ENCODE data around the gene TMC6. TPM values are rescaled to one million over a fixed set of nuclear protein-coding genes. Genes with fewer than 3 reads are reported as not detected.
"Not testable (repeated sequence)": the region's sequence is repeated elsewhere in the genome, so short reads cannot be mapped to it uniquely, and the experiment has no call there.

The TMC6 gene
- total RNA-seq, 2 donors from 2014 or later = 36.1 to 65.2 TPM

- Histone ChIP-seq H3K4me1 (replicated peaks) (peaks cover 18% of the 10 kb centered on the region), H3K4me3 (no peak overlapping the region), H3K27ac (peak overlapping the region; percentile 76 to 95), H3K27me3 (replicated peaks; ENCODE audit: insufficient read depth) (no peaks in the 10 kb centered on the region), H3K36me3 (peaks cover 0 to 6% of the 10 kb centered on the region in 2 donors), H3K9me3 (no peaks in the 10 kb centered on the region)
- 41% methylated on average over 6 of the region's 15 CpGs for WGBS
- TF ChIP-seq POLR2A (IDR thresholded peaks at IDR 0.05) (peak; percentile 38), POLR2AphosphoS5 (IDR thresholded peaks at IDR 0.05) (peak; percentile 76)
- TF ChIP-seq, protein P1, sequence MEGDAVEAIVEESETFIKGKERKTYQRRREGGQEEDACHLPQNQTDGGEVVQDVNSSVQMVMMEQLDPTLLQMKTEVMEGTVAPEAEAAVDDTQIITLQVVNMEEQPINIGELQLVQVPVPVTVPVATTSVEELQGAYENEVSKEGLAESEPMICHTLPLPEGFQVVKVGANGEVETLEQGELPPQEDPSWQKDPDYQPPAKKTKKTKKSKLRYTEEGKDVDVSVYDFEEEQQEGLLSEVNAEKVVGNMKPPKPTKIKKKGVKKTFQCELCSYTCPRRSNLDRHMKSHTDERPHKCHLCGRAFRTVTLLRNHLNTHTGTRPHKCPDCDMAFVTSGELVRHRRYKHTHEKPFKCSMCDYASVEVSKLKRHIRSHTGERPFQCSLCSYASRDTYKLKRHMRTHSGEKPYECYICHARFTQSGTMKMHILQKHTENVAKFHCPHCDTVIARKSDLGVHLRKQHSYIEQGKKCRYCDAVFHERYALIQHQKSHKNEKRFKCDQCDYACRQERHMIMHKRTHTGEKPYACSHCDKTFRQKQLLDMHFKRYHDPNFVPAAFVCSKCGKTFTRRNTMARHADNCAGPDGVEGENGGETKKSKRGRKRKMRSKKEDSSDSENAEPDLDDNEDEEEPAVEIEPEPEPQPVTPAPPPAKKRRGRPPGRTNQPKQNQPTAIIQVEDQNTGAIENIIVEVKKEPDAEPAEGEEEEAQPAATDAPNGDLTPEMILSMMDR (IDR thresholded peaks at IDR 0.05) = peak; percentile 33 to 89 (median 72)
- intact Hi-C loops (cut with DNase I) = loop anchor here (10.0 kb wide), 1 partner anchor 130 kb away; no protein-coding TSS in a partner anchor
- DNase-seq (ENCODE audit: low spot score) = peak; percentile 84
Observed at GRCh38 chr17:78174346-78174869, 45.9 kb upstream of the TMC6 start.

GRCh38 chr17:78173097-78173715 is 44.7 kb upstream of the TMC6 start:
- Histone ChIP-seq H3K4me1 (replicated peaks) (peaks cover 18% of the 10 kb centered on the region), H3K36me3 (peaks cover 0 to 6% of the 10 kb centered on the region in 2 donors), H3K27ac (peak overlapping the region; percentile 76 to 95), H3K27me3 (replicated peaks; ENCODE audit: insufficient read depth) (no peaks in the 10 kb centered on the region), H3K9me3 (no peaks in the 10 kb centered on the region), H3K4me3 (no peak overlapping the region)
- TF ChIP-seq, protein P1 (IDR thresholded peaks at IDR 0.05) = no peak
- TF ChIP-seq POLR2A (IDR thresholded peaks at IDR 0.05) = no peak
- no peak for TF ChIP-seq POLR2AphosphoS5 (IDR thresholded peaks at IDR 0.05)
- DNase-seq (ENCODE audit: low spot score) = no peak
- 46% methylated on average over 11 of the region's 11 CpGs for WGBS
- intact Hi-C loops (cut with DNase I) = loop anchor here (10.0 kb wide), 1 partner anchor 128 kb away; no protein-coding TSS in a partner anchor

- no peak for DNase-seq (ENCODE audit: low spot score)
- whole genome bisulfite sequencing = 49% methylated on average over 18 of the region's 19 CpGs
- peak overlapping the region; percentile 76 to 95 for H3K27ac ChIP-seq
- H3K36me3 ChIP-seq = peaks cover 0 to 6% of the 10 kb centered on the region in 2 donors
- no peaks in the 10 kb centered on the region for H3K9me3 ChIP-seq
- no peaks in the 10 kb centered on the region for H3K27me3 ChIP-seq (replicated peaks; ENCODE audit: insufficient read depth)
- TF ChIP-seq POLR2AphosphoS5 (IDR thresholded peaks at IDR 0.05) = peak; percentile 16
- TF ChIP-seq, protein P1 (IDR thresholded peaks at IDR 0.05) = no peak
- TF ChIP-seq POLR2A (IDR thresholded peaks at IDR 0.05) = peak; percentile 25
- intact Hi-C loops (cut with DNase I) = loop anchor here (10.0 kb wide), 1 partner anchor 128 kb away; no protein-coding TSS in a partner anchor
- H3K4me3 ChIP-seq = no peak overlapping the region
- peaks cover 18% of the 10 kb centered on the region for H3K4me1 ChIP-seq (replicated peaks)
Observed at GRCh38 chr17:78172249-78173051, 43.9 kb upstream of the TMC6 start.

- H3K4me3 ChIP-seq; H3K9me3 ChIP-seq; H3K36me3 ChIP-seq; DNase-seq (ENCODE audit: low spot score); H3K27me3 ChIP-seq (replicated peaks; ENCODE audit: insufficient read depth): not testable (repeated sequence)
- WGBS = 88% methylated on average over 16 of the region's 19 CpGs
- intact Hi-C loops (cut with DNase I) = loop anchor here (10.0 kb wide), 1 partner anchor 127 kb away; no protein-coding TSS in a partner anchor
- peaks cover 18% of the 10 kb centered on the region for H3K4me1 ChIP-seq (replicated peaks)
- H3K27ac ChIP-seq = peak overlapping the region; percentile 76 to 95
Observed at GRCh38 chr17:78171591-78172248, 43.2 kb upstream of the TMC6 start.
